ENCODE data around the gene FGR.
A peak's percentile ranks its signal among the peaks of the same experiment; 100 is the strongest.
"Not testable (repeated sequence)": the region's sequence is repeated elsewhere in the genome, so short reads cannot be mapped to it uniquely, and the experiment has no call there.

FGR gene

GRCh38 chr1:27659497-27660299, 24.7 kb upstream of the FGR start:
- no peak for DNase-seq (ENCODE audit: low read depth)

GRCh38 chr1:27658951-27659496, 24.0 kb upstream of the FGR start:
- no peak for DNase-seq (ENCODE audit: low read depth)

GRCh38 chr1:27656157-27656893, 21.3 kb upstream of the FGR start:
- DNase-seq (ENCODE audit: low read depth), result no peak

- no peak for DNase-seq (ENCODE audit: low read depth)
Observed at GRCh38 chr1:27655151-27655937, 20.4 kb upstream of the FGR start.

GRCh38 chr1:27652111-27652864, 17.3 kb upstream of the FGR start:
- DNase-seq (ENCODE audit: low read depth), result no peak

- peak; percentile 45 for DNase-seq (ENCODE audit: low read depth)
Observed at GRCh38 chr1:27650539-27651175, 15.7 kb upstream of the FGR start.

GRCh38 chr1:27650171-27650538, 15.2 kb upstream of the FGR start:
- no peak for DNase-seq (ENCODE audit: low read depth)

- DNase-seq (ENCODE audit: low read depth), result no peak
Observed at GRCh38 chr1:27649306-27649635, 14.3 kb upstream of the FGR start.

GRCh38 chr1:27648602-27649305, 13.8 kb upstream of the FGR start:
- no peak for DNase-seq (ENCODE audit: low read depth)

- no peak for DNase-seq (ENCODE audit: low read depth)
Observed at GRCh38 chr1:27647328-27647727, 12.3 kb upstream of the FGR start.

- no peak for DNase-seq (ENCODE audit: low read depth)
Observed at GRCh38 chr1:27646676-27647075, 11.7 kb upstream of the FGR start.

GRCh38 chr1:27645071-27645415, 10.1 kb upstream of the FGR start:
- no peak for DNase-seq (ENCODE audit: low read depth)

GRCh38 chr1:27644369-27645070, 9.5 kb upstream of the FGR start:
- no peak for DNase-seq (ENCODE audit: low read depth)

GRCh38 chr1:27643600-27644368, 8.8 kb upstream of the FGR start:
- no peak for DNase-seq (ENCODE audit: low read depth)

- DNase-seq (ENCODE audit: low read depth), result not testable (repeated sequence)
Observed at GRCh38 chr1:27640514-27640913, 5.5 kb upstream of the FGR start.

GRCh38 chr1:27638805-27639204, 3.8 kb upstream of the FGR start:
- DNase-seq (ENCODE audit: low read depth), result no peak

GRCh38 chr1:27638047-27638734, 3.2 kb upstream of the FGR start:
- DNase-seq (ENCODE audit: low read depth), result no peak

GRCh38 chr1:27635396-27636142, 584 bp upstream of the FGR start:
- no peak for DNase-seq (ENCODE audit: low read depth)
